DMS114 treated with DMSO at 0.1 percent for 48 hours (cell line): ENCODE measurements around the gene EXD3.
"Not testable (repeated sequence)": the region's sequence is repeated elsewhere in the genome, so short reads cannot be mapped to it uniquely, and the experiment has no call there.

ENCODE experiments used
- DNase-seq: peaks from one replicate; lab custom pipeline; 2025; ENCODE audit not compliant: unreplicated experiment; lab: John Stamatoyannopoulos, UW

EXD3 gene

DNA sequence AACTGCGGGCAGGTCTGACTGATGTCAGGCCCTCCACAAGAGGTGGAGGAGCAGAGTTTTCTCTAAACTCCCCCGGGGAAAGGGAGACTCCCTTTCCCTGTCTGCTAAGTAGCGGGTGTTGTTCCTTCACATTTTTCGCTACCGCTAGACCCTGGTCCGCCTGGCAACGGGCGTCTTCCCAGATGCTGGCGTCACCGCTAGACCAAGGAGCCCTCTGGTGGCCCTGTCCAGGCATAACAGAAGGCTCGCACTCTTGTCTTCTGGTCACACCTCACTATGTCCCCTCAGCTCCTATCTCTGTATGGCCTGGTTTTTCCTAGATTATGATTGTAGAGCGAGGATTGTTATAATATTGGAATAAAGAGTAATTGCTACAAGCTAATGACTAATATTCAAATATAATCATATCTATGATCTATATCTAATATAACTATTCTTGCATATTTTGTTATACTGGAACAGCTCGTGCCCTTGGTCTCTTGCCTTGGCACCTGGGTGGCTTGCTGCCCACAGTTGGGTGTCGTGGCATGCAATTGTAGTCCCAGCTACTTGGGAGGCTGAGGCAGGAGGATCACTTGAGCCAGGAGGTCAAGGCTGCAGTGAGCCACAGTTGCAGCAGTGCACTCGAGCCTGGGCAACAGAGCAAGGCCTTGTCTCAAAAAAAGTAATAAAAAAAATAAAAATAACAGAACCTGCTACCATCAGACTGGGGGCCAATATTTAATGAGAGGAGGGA is 160.6 kb downstream of the EXD3 start:
- DNase-seq = not testable (repeated sequence)
